H9 (cell line): ENCODE data around the gene NBEA. TPM values are rescaled to one million over a fixed set of nuclear protein-coding genes. Genes with fewer than 3 reads are reported as not detected.

Experiments used
- DNase-seq: peaks from one replicate; pipeline ENCODE4 v3.0.0-alpha.2; 2017
- H2AFZ ChIP-seq: one replicate; pipeline ENCODE4 v1.6.1; 2013; ENCODE audit warnings: mild to moderate bottlenecking, low read length, control low read depth, moderate library complexity
- H2AK5ac ChIP-seq: 2 replicates; pipeline ENCODE4 v1.6.1; 2013; ENCODE audit warnings: low read length, control low read depth, mixed read lengths; ENCODE audit not compliant: insufficient read length
- H2BK120ac ChIP-seq: one replicate; pipeline ENCODE4 v1.6.1; 2013; ENCODE audit warnings: low read depth, mild to moderate bottlenecking, low read length, control low read depth, inconsistent platforms; ENCODE audit not compliant: poor library complexity, severe bottlenecking
- H2BK12ac ChIP-seq: 2 replicates; pipeline ENCODE4 v1.6.1; 2013; ENCODE audit warnings: low read length, control low read depth, mixed read lengths, low read depth; ENCODE audit not compliant: insufficient read length
- H2BK15ac ChIP-seq: 2 replicates; pipeline ENCODE4 v1.6.1; 2013; ENCODE audit warnings: low read depth, low read length, control low read depth
- H2BK20ac ChIP-seq: one replicate; pipeline ENCODE4 v1.6.1; 2013; ENCODE audit warnings: low read depth, mild to moderate bottlenecking, low read length, control low read depth, inconsistent platforms; ENCODE audit not compliant: poor library complexity, severe bottlenecking
- H2BK5ac ChIP-seq: 2 replicates; pipeline ENCODE4 v1.6.1; 2013; ENCODE audit warnings: low read length, control low read depth, mixed read lengths; ENCODE audit not compliant: insufficient read length
- H3K14ac ChIP-seq: 2 replicates; pipeline ENCODE4 v1.6.1; 2013; ENCODE audit warnings: low read length, control low read depth; ENCODE audit not compliant: insufficient read depth
- H3K18ac ChIP-seq: 2 replicates; pipeline ENCODE4 v1.6.1; 2013; ENCODE audit warnings: low read depth, mild to moderate bottlenecking, mixed read lengths, low read length, control low read depth; ENCODE audit not compliant: insufficient read length
- H3K23ac ChIP-seq: 2 replicates; pipeline ENCODE4 v1.6.1; 2013; ENCODE audit warnings: low read length, control low read depth, mixed read lengths, low read depth; ENCODE audit not compliant: insufficient read length
- H3K23me2 ChIP-seq: 2 replicates; pipeline ENCODE4 v1.6.1; 2013; ENCODE audit warnings: low read depth, mild to moderate bottlenecking, mixed read lengths, low read length, control low read depth; ENCODE audit not compliant: insufficient read length, poor library complexity, severe bottlenecking
- H3K27ac ChIP-seq: 2 replicates; pipeline ENCODE4 v1.5.1; 2013; ENCODE audit warnings: low read length, control low read depth, mixed read lengths, low read depth; ENCODE audit not compliant: insufficient read length
- H3K27me3 ChIP-seq: 2 replicates; pipeline ENCODE4 v1.6.1; 2013; ENCODE audit warnings: low read length, control low read depth, inconsistent platforms; ENCODE audit not compliant: insufficient read depth
- H3K4ac ChIP-seq: 2 replicates; pipeline ENCODE4 v1.6.1; 2013; ENCODE audit warnings: low read depth, mild to moderate bottlenecking, control low read depth, inconsistent platforms, low read length, moderate library complexity
- H3K4me1 ChIP-seq: 2 replicates; pipeline ENCODE4 v1.6.1; 2013; ENCODE audit warnings: low read length, control low read depth, inconsistent platforms; ENCODE audit not compliant: insufficient read depth
- H3K4me2 ChIP-seq: 2 replicates; pipeline ENCODE4 v1.6.1; 2013; ENCODE audit warnings: low read length, control low read depth, mixed read lengths; ENCODE audit not compliant: insufficient read length, insufficient read depth
- H3K56ac ChIP-seq: 2 replicates; pipeline ENCODE4 v1.6.1; 2013; ENCODE audit warnings: low read depth, mild to moderate bottlenecking, mixed read lengths, low read length, control low read depth; ENCODE audit not compliant: insufficient read length
- H3K79me1 ChIP-seq: 2 replicates; pipeline ENCODE4 v1.6.1; 2013; ENCODE audit warnings: low read depth, mild to moderate bottlenecking, moderate library complexity, low read length, control low read depth, inconsistent platforms; ENCODE audit not compliant: insufficient read depth, poor library complexity, severe bottlenecking
- H3K79me2 ChIP-seq: 2 replicates; pipeline ENCODE4 v1.6.1; 2013; ENCODE audit warnings: low read length, control low read depth, inconsistent platforms; ENCODE audit not compliant: insufficient read depth
- H3K9ac ChIP-seq: 2 replicates; pipeline ENCODE4 v1.6.1; 2013; ENCODE audit warnings: low read length, control low read depth, mixed read lengths; ENCODE audit not compliant: insufficient read length; ENCODE audit errors: extremely low read depth
- H3K9me3 ChIP-seq: one replicate; pipeline ENCODE4 v1.6.1; 2013; ENCODE audit warnings: low read depth, low read length, inconsistent platforms; ENCODE audit not compliant: control insufficient read depth
- H3T11ph ChIP-seq: one replicate; pipeline ENCODE4 v1.6.1; 2013; ENCODE audit warnings: mild to moderate bottlenecking, low read length, control low read depth, inconsistent platforms
- H4K20me1 ChIP-seq: one replicate; pipeline ENCODE4 v1.6.1; 2013; ENCODE audit not compliant: control insufficient read depth, insufficient read length, insufficient read depth
- H4K5ac ChIP-seq: 2 replicates; pipeline ENCODE4 v1.6.1; 2013; ENCODE audit warnings: low read depth, mild to moderate bottlenecking, mixed read lengths, low read length, control low read depth; ENCODE audit not compliant: insufficient read length
- H4K8ac ChIP-seq: replicated peaks from 2 replicates; pipeline ENCODE4 v1.6.1; 2013; ENCODE audit warnings: low read length, control low read depth, mixed read lengths, low read depth; ENCODE audit not compliant: insufficient read length
- H4K91ac ChIP-seq: 2 replicates; pipeline ENCODE4 v1.6.1; 2013; ENCODE audit warnings: low read depth, mild to moderate bottlenecking, moderate library complexity, mixed read lengths, low read length, control low read depth; ENCODE audit not compliant: insufficient read length
- H3K27ac Mint-ChIP-seq, 3 experiments: 2 replicates in 2 of 3; 3 replicates in 1 of 3; pipeline ENCODE4 v1.8.0; 2020 to 2021; ENCODE audit warnings: mixed read lengths in 3 of 3, mild to moderate bottlenecking in 1 of 3, moderate library complexity in 1 of 3
- H3K27me3 Mint-ChIP-seq: 2 replicates; pipeline ENCODE4 v1.8.0; 2021; ENCODE audit warnings: low read depth, mild to moderate bottlenecking, moderate library complexity, mixed read lengths
- H3K36me3 Mint-ChIP-seq, 3 experiments: 2 replicates in 2 of 3; 3 replicates in 1 of 3; pipeline ENCODE4 v1.8.0; 2020 to 2021; ENCODE audit warnings: low read depth in 3 of 3, mixed read lengths in 3 of 3; ENCODE audit not compliant: insufficient read depth in 1 of 3
- H3K4me1 Mint-ChIP-seq, 2 experiments: 2 replicates each; pipeline ENCODE4 v1.8.0; 2020; ENCODE audit warnings: mixed read lengths in 2 of 2
- H3K4me3 Mint-ChIP-seq, 2 experiments: 2 replicates in 1 of 2; 3 replicates in 1 of 2; pipeline ENCODE4 v1.8.0; 2020 to 2021; ENCODE audit warnings: mild to moderate bottlenecking in 2 of 2, mixed read lengths in 2 of 2, moderate library complexity in 1 of 2
- H3K9me3 Mint-ChIP-seq, 2 experiments: 2 replicates in 1 of 2; 3 replicates in 1 of 2; pipeline ENCODE4 v1.8.0; 2020; ENCODE audit warnings: mild to moderate bottlenecking in 2 of 2, mixed read lengths in 2 of 2, moderate library complexity in 1 of 2
- CTCF ChIP-seq: fragments of 200-600 bp; sonication (generic); conservative IDR thresholded peaks from 3 replicates; pipeline ENCODE4 v1.8.0; 2021; ENCODE audit warnings: antibody characterized with exemption, mild to moderate bottlenecking
- WGBS: extraction: QIAGEN DNeasy Blood & Tissue Kit; methylation state at CpG from one replicate; pipeline ENCODE4 v1.1.7; 2013; ENCODE audit warnings: missing lambda C conversion rate, low lambda C conversion rate, mixed read lengths; ENCODE audit not compliant: insufficient read length; ENCODE audit errors: extremely low coverage; 5-methylcytosine and 5-hydroxymethylcytosine counted together
- total RNA-seq: library from RNA; stranded (reverse); gene quantifications from 2 replicates; pipeline ENCODE4 v1.2.1, GENCODE V29; 2021

NBEA gene
- total RNA-seq, 1 experiment from 2014 or later, result 17.3 TPM

GRCh38 chr13:35219021-35219420 is 277.0 kb downstream of the NBEA start:
- H3K4me1 Mint-ChIP-seq, result no peaks in the 10 kb centered on the region
- no peak overlapping the region for H4K5ac ChIP-seq
- H3K9me3 ChIP-seq, result no peaks in the 10 kb centered on the region
- no peaks in the 10 kb centered on the region for H3K27me3 Mint-ChIP-seq
- no peaks in the 10 kb centered on the region for H3K27me3 ChIP-seq
- no peak overlapping the region for H2BK12ac ChIP-seq
- no peak overlapping the region; a peak in 1 of 7 replicates for H3K27ac Mint-ChIP-seq
- no peak overlapping the region for H3K27ac ChIP-seq
- H3K23me2 ChIP-seq, result no peaks in the 10 kb centered on the region
- no peak overlapping the region for H2BK20ac ChIP-seq
- no CpG with 5 or more reads among the region's 1 CpG for WGBS
- H2AK5ac ChIP-seq, result no peak overlapping the region
- H4K91ac ChIP-seq, result no peak overlapping the region
- no peak overlapping the region for H3K9ac ChIP-seq
- no peak overlapping the region for H2BK5ac ChIP-seq
- H3K79me1 ChIP-seq, result no peaks in the 10 kb centered on the region
- H2AFZ ChIP-seq, result no peak overlapping the region
- no peak for TF ChIP-seq CTCF
- peaks cover 12 to 15% of the 10 kb centered on the region in 2 experiments; a peak in 4 of 5 replicates for H3K9me3 Mint-ChIP-seq
- H3K23ac ChIP-seq, result no peak overlapping the region
- no peaks in the 10 kb centered on the region for H3K79me2 ChIP-seq
- DNase-seq, result no peak
- no peak overlapping the region for H3K4me2 ChIP-seq
- H3K4me3 Mint-ChIP-seq, result no peak overlapping the region
- H4K8ac ChIP-seq, result no peak overlapping the region
- H3K56ac ChIP-seq, result no peak overlapping the region
- no peak overlapping the region for H3K4ac ChIP-seq
- no peak overlapping the region for H2BK15ac ChIP-seq
- H3K36me3 Mint-ChIP-seq, result peaks cover 20 to 27% (median 24%) of the 10 kb centered on the region in 3 experiments
- no peak overlapping the region for H3K18ac ChIP-seq
- no peaks in the 10 kb centered on the region for H3K4me1 ChIP-seq
- no peak overlapping the region for H2BK120ac ChIP-seq
- H4K20me1 ChIP-seq, result no peaks in the 10 kb centered on the region
- no peak overlapping the region for H3K14ac ChIP-seq
- no peak overlapping the region for H3T11ph ChIP-seq
